Measurements from ENCODE around the gene TOMM7.

DNA sequence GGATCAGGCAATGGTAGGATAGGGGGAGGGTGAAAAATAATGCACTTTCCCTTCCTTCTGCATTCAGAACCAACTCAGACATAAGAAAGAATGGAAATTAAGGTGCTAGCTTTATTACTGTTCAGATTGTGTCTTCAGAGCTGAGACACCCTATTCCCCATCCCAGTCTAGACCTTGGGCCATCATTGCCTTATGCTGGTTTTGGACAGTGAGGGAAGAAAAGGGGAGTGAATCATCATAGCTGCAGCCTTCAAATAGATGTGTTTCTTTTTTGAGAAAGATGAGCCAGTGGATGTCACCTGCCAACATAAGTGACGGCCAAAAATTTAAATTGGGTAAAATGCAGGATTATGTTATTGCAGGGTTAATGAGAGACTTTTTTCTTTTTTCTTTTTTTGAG is 27.0 kb upstream of the TOMM7 start:
- TF ChIP-seq, protein P1, sequence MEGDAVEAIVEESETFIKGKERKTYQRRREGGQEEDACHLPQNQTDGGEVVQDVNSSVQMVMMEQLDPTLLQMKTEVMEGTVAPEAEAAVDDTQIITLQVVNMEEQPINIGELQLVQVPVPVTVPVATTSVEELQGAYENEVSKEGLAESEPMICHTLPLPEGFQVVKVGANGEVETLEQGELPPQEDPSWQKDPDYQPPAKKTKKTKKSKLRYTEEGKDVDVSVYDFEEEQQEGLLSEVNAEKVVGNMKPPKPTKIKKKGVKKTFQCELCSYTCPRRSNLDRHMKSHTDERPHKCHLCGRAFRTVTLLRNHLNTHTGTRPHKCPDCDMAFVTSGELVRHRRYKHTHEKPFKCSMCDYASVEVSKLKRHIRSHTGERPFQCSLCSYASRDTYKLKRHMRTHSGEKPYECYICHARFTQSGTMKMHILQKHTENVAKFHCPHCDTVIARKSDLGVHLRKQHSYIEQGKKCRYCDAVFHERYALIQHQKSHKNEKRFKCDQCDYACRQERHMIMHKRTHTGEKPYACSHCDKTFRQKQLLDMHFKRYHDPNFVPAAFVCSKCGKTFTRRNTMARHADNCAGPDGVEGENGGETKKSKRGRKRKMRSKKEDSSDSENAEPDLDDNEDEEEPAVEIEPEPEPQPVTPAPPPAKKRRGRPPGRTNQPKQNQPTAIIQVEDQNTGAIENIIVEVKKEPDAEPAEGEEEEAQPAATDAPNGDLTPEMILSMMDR (IDR thresholded peaks at IDR 0.05) = no peak
- TF ChIP-seq POLR2A (IDR thresholded peaks at IDR 0.05) = no peak
